GM19463 (cell line): Measurements from ENCODE around the gene RPL35.
"Not testable (repeated sequence)": the region's sequence is repeated elsewhere in the genome, so short reads cannot be mapped to it uniquely, and the experiment has no call there.

Experiments used
- ATAC-seq: cut with Tn5 transposase; IDR thresholded peaks from one replicate; pipeline ENCODE4 v1.9.1; 2021; ENCODE audit warnings: mild to moderate bottlenecking, moderate library complexity; ENCODE audit not compliant: unreplicated experiment

RPL35 gene

GRCh38 chr9:124852829-124853531, 8.8 kb downstream of the RPL35 start, which contains the start of gene WDR38:
Gene WDR38 (plus strand): TSS chr9:124853460. CDS start chr9:124853532, 72 bp downstream.
- ATAC-seq: peak; percentile 81

GRCh38 chr9:124852121-124852828, 9.5 kb downstream of the RPL35 start:
- no peak for ATAC-seq

GRCh38 chr9:124849801-124850200, 12.0 kb downstream of the RPL35 start:
- ATAC-seq: no peak

- ATAC-seq: no peak
These were observed 14.8 kb downstream of the RPL35 start for GRCh38 chr9:124846969-124847368.

- not testable (repeated sequence) for ATAC-seq
These were observed 15.3 kb downstream of the RPL35 start for GRCh38 chr9:124846467-124846866.

- ATAC-seq: no peak
These were observed 17.5 kb downstream of the RPL35 start for GRCh38 chr9:124844291-124844690.

- ATAC-seq: no peak
These were observed 18.2 kb downstream of the RPL35 start for GRCh38 chr9:124843456-124844034.

GRCh38 chr9:124841075-124841821, 20.5 kb downstream of the RPL35 start:
- ATAC-seq: no peak

- no peak for ATAC-seq
These were observed 21.4 kb downstream of the RPL35 start for GRCh38 chr9:124840300-124840833.

- ATAC-seq: no peak
These were observed 22.0 kb downstream of the RPL35 start for GRCh38 chr9:124839612-124840299.

GRCh38 chr9:124838567-124839275, 23.0 kb downstream of the RPL35 start:
- ATAC-seq: not testable (repeated sequence)

- ATAC-seq: not testable (repeated sequence)
These were observed 23.6 kb downstream of the RPL35 start for GRCh38 chr9:124838132-124838531.

- ATAC-seq: no peak
These were observed 26.7 kb downstream of the RPL35 start for GRCh38 chr9:124835026-124835557.

GRCh38 chr9:124834591-124834990, 27.2 kb downstream of the RPL35 start:
- no peak for ATAC-seq

- ATAC-seq: no peak
These were observed 30.0 kb downstream of the RPL35 start for GRCh38 chr9:124831642-124832364.

- no peak for ATAC-seq
These were observed 31.2 kb downstream of the RPL35 start for GRCh38 chr9:124830593-124830992.

GRCh38 chr9:124829334-124829669, 32.5 kb downstream of the RPL35 start:
- no peak for ATAC-seq

- no peak for ATAC-seq
These were observed 33.0 kb downstream of the RPL35 start for GRCh38 chr9:124828489-124829333.
